ENCODE measurements around the gene DPP10.
"Not testable (repeated sequence)": the region's sequence is repeated elsewhere in the genome, so short reads cannot be mapped to it uniquely, and the experiment has no call there.

The DPP10 gene

GRCh38 chr2:114442510-114442909, at the start of gene DPP10:
Gene DPP10, plus strand, starts transcription at chr2:114442641.
- DNase-seq (ENCODE audit: low read depth in 2 of 2, low spot score in 1 of 2): no peak

GRCh38 chr2:114400890-114401289, 41.6 kb upstream of the DPP10 start:
- DNase-seq (ENCODE audit: low read depth in 2 of 2, low spot score in 1 of 2): no peak

GRCh38 chr2:114405247-114406116, 37.0 kb upstream of the DPP10 start:
- DNase-seq (ENCODE audit: low read depth in 2 of 2, low spot score in 1 of 2): no peak

- DNase-seq (ENCODE audit: low read depth in 2 of 2, low spot score in 1 of 2): no peak
Measured at GRCh38 chr2:114406347-114406746, 36.1 kb upstream of the DPP10 start.

GRCh38 chr2:114407353-114407752, 35.1 kb upstream of the DPP10 start:
- DNase-seq (ENCODE audit: low read depth in 2 of 2, low spot score in 1 of 2): not testable (repeated sequence)

- DNase-seq (ENCODE audit: low read depth in 2 of 2, low spot score in 1 of 2): no peak
Measured at GRCh38 chr2:114421781-114422180, 20.7 kb upstream of the DPP10 start.

GRCh38 chr2:114424699-114425098, 17.7 kb upstream of the DPP10 start:
- no peak for DNase-seq (ENCODE audit: low read depth in 2 of 2, low spot score in 1 of 2)

- no peak for DNase-seq (ENCODE audit: low read depth in 2 of 2, low spot score in 1 of 2)
Measured at GRCh38 chr2:114426756-114427155, 15.7 kb upstream of the DPP10 start.

GRCh38 chr2:114436329-114436728, 6.1 kb upstream of the DPP10 start:
- no peak for DNase-seq (ENCODE audit: low read depth in 2 of 2, low spot score in 1 of 2)

GRCh38 chr2:114446571-114446970, 4.1 kb downstream of the DPP10 start:
- no peak for DNase-seq (ENCODE audit: low read depth in 2 of 2, low spot score in 1 of 2)

- DNase-seq (ENCODE audit: low read depth in 2 of 2, low spot score in 1 of 2): no peak
Measured at GRCh38 chr2:114450639-114451038, 8.2 kb downstream of the DPP10 start.

GRCh38 chr2:114456566-114456965, 14.1 kb downstream of the DPP10 start:
- no peak for DNase-seq (ENCODE audit: low read depth in 2 of 2, low spot score in 1 of 2)

- no peak for DNase-seq (ENCODE audit: low read depth in 2 of 2, low spot score in 1 of 2)
Measured at GRCh38 chr2:114457956-114458355, 15.5 kb downstream of the DPP10 start.

- no peak for DNase-seq (ENCODE audit: low read depth in 2 of 2, low spot score in 1 of 2)
Measured at GRCh38 chr2:114461116-114461515, 18.7 kb downstream of the DPP10 start.

- no peak for DNase-seq (ENCODE audit: low read depth in 2 of 2, low spot score in 1 of 2)
Measured at GRCh38 chr2:114464961-114465706, 22.7 kb downstream of the DPP10 start.

GRCh38 chr2:114468343-114468742, 25.9 kb downstream of the DPP10 start:
- no peak for DNase-seq (ENCODE audit: low read depth in 2 of 2, low spot score in 1 of 2)

GRCh38 chr2:114472246-114472645, 29.8 kb downstream of the DPP10 start:
- DNase-seq (ENCODE audit: low read depth in 2 of 2, low spot score in 1 of 2): no peak

GRCh38 chr2:114472726-114473125, 30.3 kb downstream of the DPP10 start:
- no peak for DNase-seq (ENCODE audit: low read depth in 2 of 2, low spot score in 1 of 2)

- no peak for DNase-seq (ENCODE audit: low read depth in 2 of 2, low spot score in 1 of 2)
Measured at GRCh38 chr2:114488841-114489530, 46.5 kb downstream of the DPP10 start.

- no peak for DNase-seq (ENCODE audit: low read depth in 2 of 2, low spot score in 1 of 2)
Measured at GRCh38 chr2:114495046-114495445, 52.6 kb downstream of the DPP10 start.

GRCh38 chr2:114496959-114497358, 54.5 kb downstream of the DPP10 start:
- DNase-seq (ENCODE audit: low read depth in 2 of 2, low spot score in 1 of 2): no peak

- no peak for DNase-seq (ENCODE audit: low read depth in 2 of 2, low spot score in 1 of 2)
Measured at GRCh38 chr2:114499101-114499500, 56.7 kb downstream of the DPP10 start.
